CD14-positive monocyte (primary cell): ENCODE measurements around the gene TBC1D19. TPM values are rescaled to one million over a fixed set of nuclear protein-coding genes. Genes with fewer than 3 reads are reported as not detected.
A peak's percentile ranks its signal among the peaks of the same experiment; 100 is the strongest.

ENCODE experiments used
- DNase-seq, 3 donors: peaks; one replicate each; pipeline ENCODE4 v3.0.0-alpha.2; 2011 to 2022
- H2AFZ ChIP-seq: 2 replicates; pipeline ENCODE4 v1.6.0; 2012; ENCODE audit warnings: mild to moderate bottlenecking, low read depth, low read length, inconsistent platforms; ENCODE audit not compliant: insufficient read depth, poor library complexity, severe bottlenecking
- H3K27ac ChIP-seq, 2 donors: 1 replicate in 1 of 2; 2 replicates in 1 of 2; pipeline ENCODE4 v1.5.1; 2012 to 2013; ENCODE audit warnings: low read length in 2 of 2, control low read depth in 1 of 2, inconsistent platforms in 1 of 2, low read depth in 1 of 2, mild to moderate bottlenecking in 1 of 2
- H3K27me3 ChIP-seq, 2 donors: one replicate each; pipeline versions ENCODE4 v1.6.0 to v1.6.1; 2011 to 2013; ENCODE audit warnings: low read length in 2 of 2; ENCODE audit not compliant: control insufficient read depth in 2 of 2, insufficient read depth in 2 of 2
- H3K36me3 ChIP-seq, 2 donors: replicated peaks in 1 of 2; 1 replicate in 1 of 2; 2 replicates in 1 of 2; pipeline versions ENCODE4 v1.5.1 to v1.6.1; 2012 to 2013; ENCODE audit warnings: low read length in 2 of 2, control low read depth in 1 of 2, inconsistent platforms in 1 of 2, mild to moderate bottlenecking in 1 of 2; ENCODE audit not compliant: insufficient read depth in 2 of 2, control insufficient read depth in 1 of 2
- H3K4me1 ChIP-seq, 2 donors: 1 replicate in 1 of 2; 2 replicates in 1 of 2; pipeline versions ENCODE4 v1.5.1 to v1.6.1; 2012 to 2013; ENCODE audit warnings: low read length in 2 of 2, control low read depth in 1 of 2, inconsistent platforms in 1 of 2, mild to moderate bottlenecking in 1 of 2, moderate library complexity in 1 of 2; ENCODE audit not compliant: insufficient read depth in 2 of 2, control insufficient read depth in 1 of 2
- H3K4me2 ChIP-seq: replicated peaks from 2 replicates; pipeline ENCODE3; 2012; ENCODE audit warnings: low read length, moderate library complexity, mild to moderate bottlenecking; ENCODE audit not compliant: poor library complexity, severe bottlenecking; ENCODE audit errors: extremely low read depth
- H3K4me3 ChIP-seq, 3 experiments: fragments of 200-600 bp in 1 of 3; sonication (generic) in 1 of 3; replicated peaks in 1 of 3; 1 replicate in 2 of 3; 2 replicates in 1 of 3; pipeline ENCODE4 v1.5.1; 2011 to 2013; ENCODE audit warnings: low read length in 3 of 3, mild to moderate bottlenecking in 3 of 3, control low read depth in 2 of 3, low read depth in 2 of 3, inconsistent platforms in 1 of 3, moderate library complexity in 1 of 3
- H3K79me2 ChIP-seq: 2 replicates; pipeline ENCODE4 v1.6.0; 2012; ENCODE audit warnings: mild to moderate bottlenecking, control low read depth, inconsistent platforms, low read length, moderate library complexity; ENCODE audit not compliant: insufficient read depth
- H3K9ac ChIP-seq: 2 replicates; pipeline ENCODE4 v1.6.0; 2017; ENCODE audit warnings: low read length, mild to moderate bottlenecking; ENCODE audit not compliant: insufficient read depth, poor library complexity, severe bottlenecking
- H3K9me3 ChIP-seq, 2 donors: replicated peaks in 1 of 2; 1 replicate in 1 of 2; 2 replicates in 1 of 2; pipeline versions ENCODE4 v1.5.1 to v1.6.1; 2012 to 2013; ENCODE audit warnings: low read length in 2 of 2, control low read depth in 1 of 2; ENCODE audit not compliant: control insufficient read depth in 1 of 2, insufficient read depth in 1 of 2
- H4K20me1 ChIP-seq: 2 replicates; pipeline ENCODE4 v1.6.0; 2012; ENCODE audit warnings: mild to moderate bottlenecking, low read length, control low read depth, moderate library complexity; ENCODE audit not compliant: insufficient read depth
- H3K27ac Mint-ChIP-seq, 7 donors: one replicate each; pipeline ENCODE4 v1.8.0; 2020; ENCODE audit warnings: mild to moderate bottlenecking in 7 of 7, mixed read lengths in 7 of 7, moderate library complexity in 6 of 7, inconsistent platforms in 2 of 7
- H3K27me3 Mint-ChIP-seq, 3 donors: one replicate each; pipeline ENCODE4 v1.8.0; 2021 to 2022; ENCODE audit warnings: low read depth in 3 of 3, mild to moderate bottlenecking in 3 of 3, mixed read lengths in 3 of 3, moderate library complexity in 3 of 3, inconsistent platforms in 1 of 3
- H3K36me3 Mint-ChIP-seq, 2 donors: one replicate each; pipeline ENCODE4 v1.8.0; 2020; ENCODE audit warnings: mixed read lengths in 2 of 2, inconsistent platforms in 1 of 2, mild to moderate bottlenecking in 1 of 2
- H3K4me1 Mint-ChIP-seq: one replicate; pipeline ENCODE4 v1.8.0; 2020; ENCODE audit warnings: mild to moderate bottlenecking, mixed read lengths
- H3K4me3 Mint-ChIP-seq, 2 donors: one replicate each; pipeline ENCODE4 v1.8.0; 2020; ENCODE audit warnings: mild to moderate bottlenecking in 2 of 2, mixed read lengths in 2 of 2, moderate library complexity in 1 of 2
- H3K9me3 Mint-ChIP-seq, 7 donors: one replicate each; pipeline ENCODE4 v1.8.0; 2020 to 2022; ENCODE audit warnings: mixed read lengths in 7 of 7, mild to moderate bottlenecking in 6 of 7, moderate library complexity in 6 of 7, inconsistent platforms in 2 of 7
- CTCF ChIP-seq: fragments of 200-600 bp; IDR thresholded peaks from one replicate; pipeline ENCODE4 v1.8.0; 2022; ENCODE audit warnings: antibody characterized with exemption, mild to moderate bottlenecking
- WGBS: methylation state at CpG from one replicate; pipeline ENCODE4 v1.1.5; 2013; ENCODE audit warnings: missing lambda C conversion rate; ENCODE audit not compliant: insufficient coverage; 5-methylcytosine and 5-hydroxymethylcytosine counted together
- intact Hi-C, 2 donors: fragments of 100-400 bp; cut with micrococcal nuclease; formaldehyde crosslinking; loops; one replicate each; pipeline versions ENCODE4 v1.15.0 to v1.15.1; 2023
- polyA plus RNA-seq, 3 donors: library from polyadenylated mRNA; depleted of rRNA in 1 of 3; unstranded in 2 of 3; stranded (reverse) in 1 of 3; fragments of 300-500 nt in 2 of 3; fragments of >200 nt in 1 of 3; fragmentation: Illumina TruSeq in 2 of 3; gene quantifications; 1 replicate in 2 of 3; 2 replicates in 1 of 3; pipeline ENCODE4 v1.2.3, GENCODE V29; 2012 to 2021

Gene TBC1D19
- polyA plus RNA-seq, 3 donors, result 0.19 to 0.84 (median 0.33) TPM

GRCh38 chr4:26709246-26709645 lies 125.4 kb downstream of the TBC1D19 start:
- Histone ChIP-seq H3K27ac (no peak overlapping the region), H3K36me3 (no peaks in the 10 kb centered on the region), H3K9ac (no peak overlapping the region), H4K20me1 (no peaks in the 10 kb centered on the region), H3K4me1 (peaks cover 7 to 8% of the 10 kb centered on the region in 2 donors), H2AFZ (no peak overlapping the region), H3K9me3 (no peaks in the 10 kb centered on the region), H3K27me3 (no peaks in the 10 kb centered on the region), H3K79me2 (no peaks in the 10 kb centered on the region), H3K4me2 (peak overlapping the region; percentile 1), H3K4me3 (no peak overlapping the region)
- DNase-seq, result no peak
- peaks cover 0 to 7% (median 3%) of the 10 kb centered on the region in 7 donors for H3K9me3 Mint-ChIP-seq
- WGBS, result no CpG with 5 or more reads among the region's 2 CpGs
- H3K36me3 Mint-ChIP-seq, result peaks cover 0 to 3% of the 10 kb centered on the region in 2 donors
- H3K27ac Mint-ChIP-seq, result no peak overlapping the region
- peaks cover 0 to 5% (median 0%) of the 10 kb centered on the region in 3 donors for H3K27me3 Mint-ChIP-seq
- no peak for TF ChIP-seq CTCF
- intact Hi-C loops, result no loop called here
- H3K4me1 Mint-ChIP-seq, result peaks cover 13% of the 10 kb centered on the region
- H3K4me3 Mint-ChIP-seq, result no peak overlapping the region

- no peak overlapping the region for H3K27ac ChIP-seq
- no peak for DNase-seq
- no peak overlapping the region for H3K4me2 ChIP-seq
- H4K20me1 ChIP-seq, result no peaks in the 10 kb centered on the region
- no peaks in the 10 kb centered on the region for H3K79me2 ChIP-seq
- H3K27me3 Mint-ChIP-seq, result peaks cover 0 to 2% (median 0%) of the 10 kb centered on the region in 3 donors
- no CpG with 5 or more reads among the region's 2 CpGs for WGBS
- H3K9ac ChIP-seq, result no peak overlapping the region
- TF ChIP-seq CTCF, result no peak
- H3K27ac Mint-ChIP-seq, result no peak overlapping the region
- H3K4me3 Mint-ChIP-seq, result no peak overlapping the region
- no peaks in the 10 kb centered on the region for H3K9me3 ChIP-seq
- H3K4me1 ChIP-seq, result peaks cover 7 to 8% of the 10 kb centered on the region in 2 donors
- intact Hi-C loops, result no loop called here
- no peak overlapping the region for H3K4me3 ChIP-seq
- H3K4me1 Mint-ChIP-seq, result peaks cover 17% of the 10 kb centered on the region
- no peaks in the 10 kb centered on the region for H3K27me3 ChIP-seq
- peaks cover 0 to under 1% of the 10 kb centered on the region in 2 donors for H3K36me3 Mint-ChIP-seq
- H3K36me3 ChIP-seq, result no peaks in the 10 kb centered on the region
- peaks cover 0 to 4% (median 2%) of the 10 kb centered on the region in 7 donors for H3K9me3 Mint-ChIP-seq
- no peak overlapping the region for H2AFZ ChIP-seq
These were observed 129.8 kb downstream of the TBC1D19 start for GRCh38 chr4:26713563-26714151.
